GM08714 (cell line): ENCODE measurements around the gene LRIF1.

Experiments used
- H3K4me3 ChIP-seq: fragments of 200-500 bp; sonication (Bioruptor generic); 2 replicates; pipeline ENCODE4 v1.5.1; 2014; ENCODE audit warnings: mild to moderate bottlenecking, low read length, inconsistent platforms
- ZNF274 ChIP-seq: IDR thresholded peaks from 2 replicates; pipeline ENCODE4 v1.6.1; 2012; ENCODE audit warnings: mild to moderate bottlenecking, low read depth, low read length

LRIF1 gene

DNA sequence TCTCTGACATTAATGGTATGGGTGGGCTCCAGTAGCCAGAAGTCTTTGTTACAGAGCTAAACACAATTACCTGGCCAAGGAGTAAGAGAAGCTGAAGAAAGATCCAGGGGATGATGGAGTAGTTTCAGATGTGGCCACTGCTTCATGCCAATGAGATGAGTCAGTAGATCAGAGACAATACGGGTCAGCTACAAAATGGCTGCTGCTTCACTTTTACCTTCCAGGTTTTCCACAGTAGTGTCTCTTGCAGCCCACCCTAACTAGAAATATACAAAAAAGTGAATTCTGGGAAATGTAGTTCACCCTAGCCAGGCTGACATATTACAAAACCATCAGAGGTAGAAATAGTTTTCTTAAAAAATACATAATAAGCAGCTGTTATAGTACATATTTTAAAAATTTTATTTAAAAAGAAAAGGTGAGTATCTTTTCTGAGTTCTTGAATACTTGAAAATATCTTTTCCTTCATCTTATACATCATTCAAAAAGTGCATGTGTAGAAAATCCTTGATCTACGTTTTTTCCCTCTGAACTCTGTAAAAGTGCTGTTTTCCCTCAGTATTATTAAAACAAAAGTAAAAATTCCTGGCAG, 36.1 kb downstream of the LRIF1 start:
- no peak overlapping the region for H3K4me3 ChIP-seq
- no peak for TF ChIP-seq ZNF274

DNA sequence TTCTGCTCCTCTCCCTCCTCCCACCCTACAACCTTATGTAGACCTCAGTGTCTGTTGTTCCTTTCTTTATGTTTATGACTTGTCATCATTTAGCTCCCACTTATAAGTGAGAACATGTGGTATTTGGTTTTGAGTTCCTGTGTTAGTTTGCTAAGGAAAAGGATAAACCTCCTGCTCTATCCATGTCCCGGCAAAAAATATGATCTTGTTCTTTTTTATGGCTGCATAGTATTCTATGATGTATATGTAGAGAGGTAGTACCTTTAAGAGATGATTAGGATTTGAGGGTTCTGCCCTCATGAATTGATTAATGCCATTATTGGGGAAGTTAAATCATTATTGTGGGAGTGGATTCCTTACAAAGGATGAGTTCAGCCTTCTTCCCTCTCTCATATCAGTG, 41.8 kb downstream of the LRIF1 start:
- no peak overlapping the region for H3K4me3 ChIP-seq
- no peak for TF ChIP-seq ZNF274

DNA sequence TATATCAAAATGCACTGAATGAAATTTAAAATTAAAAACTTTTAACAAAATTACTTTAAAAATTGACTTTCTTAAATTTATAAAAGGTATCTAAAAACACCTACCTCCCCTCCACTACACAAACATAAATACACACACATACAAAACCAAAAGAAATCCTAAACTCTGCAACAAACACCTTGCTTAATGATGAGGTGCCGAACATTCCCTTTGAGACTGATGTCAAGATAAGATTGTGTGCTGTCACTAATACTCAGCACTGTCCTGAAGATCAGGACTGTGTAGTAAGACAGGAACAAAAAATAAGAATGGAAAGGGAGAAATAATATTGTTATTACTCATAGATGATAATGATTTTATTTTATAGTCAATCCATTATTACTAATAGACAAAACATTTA, 45.7 kb downstream of the LRIF1 start:
- no peak for TF ChIP-seq ZNF274
- H3K4me3 ChIP-seq = no peak overlapping the region

DNA sequence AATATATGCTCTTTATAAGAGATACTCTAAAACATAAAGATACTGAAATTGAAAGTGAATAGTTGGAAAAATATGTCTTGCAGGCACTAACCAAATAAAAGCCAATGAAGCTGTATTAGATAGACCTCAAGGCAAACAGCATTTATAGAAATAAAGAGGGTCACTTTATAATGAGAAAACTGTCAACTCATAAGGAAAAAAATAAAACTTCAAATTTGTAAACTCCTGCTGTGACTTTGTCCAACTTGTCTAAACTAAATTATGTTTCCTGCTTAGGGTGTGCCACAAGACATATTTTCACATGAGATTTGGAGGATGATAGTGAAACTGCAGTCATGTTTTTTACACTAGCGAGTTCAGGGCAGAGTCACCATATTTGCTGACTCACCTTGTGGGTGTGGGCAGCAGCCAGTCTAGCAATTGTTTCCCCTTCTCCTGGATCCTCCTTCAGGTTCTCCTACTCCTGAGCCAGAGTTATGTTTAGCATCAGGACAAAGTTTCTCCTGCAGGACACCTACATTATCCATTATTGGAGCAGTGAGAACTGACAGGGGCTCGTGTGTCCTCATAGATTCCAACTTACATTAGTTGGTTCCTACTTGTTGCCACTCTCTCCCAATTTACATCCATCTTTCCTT, 46.9 kb downstream of the LRIF1 start:
- no peak for TF ChIP-seq ZNF274
- peak overlapping the region; percentile 30; the same call in 1 of the 2 replicates for H3K4me3 ChIP-seq

DNA sequence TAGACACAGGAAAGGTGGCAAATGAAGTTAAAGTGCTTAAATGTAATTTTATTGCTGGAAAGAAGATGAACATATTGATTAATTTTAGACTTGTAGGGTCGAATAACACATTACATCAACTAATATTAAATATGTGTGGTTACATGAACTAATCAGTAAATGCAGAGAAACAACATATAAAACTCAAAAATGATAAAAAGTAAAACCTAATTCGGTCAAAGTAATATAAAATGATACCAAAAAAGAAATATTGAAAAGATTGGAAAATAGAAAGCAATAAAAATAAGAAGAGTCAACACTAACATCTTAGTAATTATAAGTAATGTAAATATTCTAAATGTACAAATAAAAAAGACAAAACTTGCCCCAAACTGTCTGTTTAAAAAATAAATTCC, 47.5 kb downstream of the LRIF1 start:
- H3K4me3 ChIP-seq = no peak overlapping the region
- no peak for TF ChIP-seq ZNF274

DNA sequence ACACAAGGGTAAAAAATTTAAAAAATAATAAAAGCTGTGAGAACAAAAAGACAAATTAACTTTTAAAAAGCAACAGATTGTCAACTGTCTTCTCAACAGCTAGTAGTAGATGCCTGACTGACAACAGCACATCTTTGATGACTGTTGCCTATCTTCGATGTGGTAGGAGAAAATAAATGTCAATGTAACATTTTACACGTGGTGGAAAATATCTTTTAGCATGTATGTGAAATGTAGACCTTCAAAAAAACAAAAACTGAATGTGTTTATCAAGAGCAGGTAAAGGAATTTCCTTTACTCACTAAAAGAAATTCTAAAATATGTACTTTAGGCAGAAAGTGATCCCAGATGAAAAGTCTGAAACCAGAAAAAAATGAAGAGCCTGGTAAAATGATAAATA, 47.9 kb downstream of the LRIF1 start:
- no peak for TF ChIP-seq ZNF274

DNA sequence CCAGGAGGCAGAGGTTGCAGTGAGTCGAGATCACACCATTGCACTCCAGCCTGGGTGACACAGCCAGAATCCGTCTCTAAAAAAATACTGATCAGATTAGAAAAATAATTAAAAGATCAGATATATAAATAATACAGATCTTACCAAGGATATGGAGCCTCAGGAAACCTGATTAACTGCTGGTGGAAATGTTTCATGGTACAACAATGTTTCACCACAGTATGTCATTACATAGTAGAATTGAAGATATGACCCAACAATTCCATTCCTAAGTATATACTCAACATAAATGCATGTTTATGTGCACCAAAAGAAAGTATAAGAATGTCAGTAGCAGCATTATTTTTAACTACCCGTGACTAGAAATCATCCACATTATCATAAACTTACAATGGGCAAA, 49.0 kb downstream of the LRIF1 start:
- TF ChIP-seq ZNF274 = no peak
- no peak overlapping the region for H3K4me3 ChIP-seq

More for the DNA sequence above, 47.9 kb downstream of the LRIF1 start:
- no peak overlapping the region for H3K4me3 ChIP-seq

DNA sequence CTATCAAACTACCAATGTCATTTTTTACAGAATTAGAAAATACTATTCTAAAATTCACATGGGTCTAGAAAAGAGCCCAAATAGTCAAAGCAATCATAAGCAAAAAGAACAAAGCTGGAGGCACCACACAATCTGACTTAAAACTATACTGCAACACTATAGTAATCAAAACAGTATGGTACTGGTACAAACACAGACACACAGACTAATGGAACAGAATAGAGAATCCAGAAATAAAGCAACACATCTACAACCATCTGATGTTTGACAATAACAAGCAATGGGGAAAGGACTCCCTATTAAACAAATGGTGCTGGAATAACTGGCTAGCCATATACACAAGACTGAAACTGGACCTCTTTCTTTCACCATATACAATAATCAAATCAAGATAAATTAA, 50.9 kb downstream of the LRIF1 start:
- no peak for TF ChIP-seq ZNF274
- H3K4me3 ChIP-seq = no peak overlapping the region

DNA sequence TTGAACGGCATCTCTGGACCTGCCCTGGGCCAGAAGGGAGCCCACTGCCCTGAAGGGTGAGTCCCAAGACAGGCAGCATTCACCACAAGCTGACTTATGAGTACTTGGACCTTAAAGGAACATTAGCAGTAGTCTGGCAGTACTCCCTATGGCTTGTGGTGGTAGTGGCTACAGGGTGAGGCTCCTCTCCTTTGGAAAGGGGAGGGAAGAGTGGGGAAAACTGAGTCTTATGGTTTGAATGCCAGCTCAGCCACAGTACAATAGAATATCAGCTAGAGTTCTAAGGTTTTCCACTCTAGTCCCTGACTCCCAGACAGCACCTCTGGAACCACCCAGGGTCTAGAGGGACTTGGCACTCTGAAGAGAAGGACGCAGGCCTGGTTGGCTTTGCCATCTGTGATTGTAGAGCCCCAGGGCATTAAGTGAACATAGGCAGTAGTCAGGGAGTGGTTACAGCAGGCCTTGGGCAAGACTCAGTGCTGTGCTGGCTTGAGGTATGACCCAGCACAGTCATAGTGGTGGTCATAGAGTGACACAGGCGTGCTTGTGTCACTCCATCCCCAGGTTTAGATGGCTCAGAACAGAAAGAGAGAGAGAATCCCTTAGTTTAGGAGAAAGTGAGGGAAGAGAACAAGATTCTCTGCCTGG, 59.7 kb downstream of the LRIF1 start:
- TF ChIP-seq ZNF274 = no peak
- no peak overlapping the region for H3K4me3 ChIP-seq

DNA sequence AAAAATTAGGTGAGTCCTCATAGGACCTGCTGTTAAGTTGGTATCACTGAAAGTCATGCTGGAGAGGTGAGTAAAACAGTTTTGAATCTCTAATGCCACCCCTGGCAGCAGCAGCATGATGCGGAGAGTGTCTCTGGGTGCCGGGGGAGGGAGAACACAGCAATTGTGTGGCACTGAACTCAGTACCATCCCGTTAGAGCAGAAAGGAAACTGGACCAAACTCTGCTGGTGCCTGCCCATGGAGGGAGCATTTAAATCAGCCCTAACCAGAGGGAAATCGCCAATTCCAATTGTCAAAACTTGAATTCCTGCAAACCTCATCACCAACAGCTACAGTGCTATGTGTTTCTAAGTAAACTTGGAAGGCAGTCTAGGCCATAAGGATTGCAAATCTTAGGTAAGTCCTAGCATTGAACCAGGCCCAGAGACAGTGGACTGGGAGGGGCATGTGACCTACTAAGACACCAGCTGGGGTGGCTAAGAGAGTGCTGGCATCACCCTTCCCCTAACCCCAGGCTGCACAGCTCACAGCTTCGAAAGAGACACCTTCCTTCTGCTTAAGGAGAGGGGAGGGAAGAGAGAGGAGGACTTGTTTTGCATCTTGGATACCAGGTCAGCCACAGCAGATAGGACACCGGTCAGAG, 60.8 kb downstream of the LRIF1 start:
- H3K4me3 ChIP-seq = no peak overlapping the region
- no peak for TF ChIP-seq ZNF274

DNA sequence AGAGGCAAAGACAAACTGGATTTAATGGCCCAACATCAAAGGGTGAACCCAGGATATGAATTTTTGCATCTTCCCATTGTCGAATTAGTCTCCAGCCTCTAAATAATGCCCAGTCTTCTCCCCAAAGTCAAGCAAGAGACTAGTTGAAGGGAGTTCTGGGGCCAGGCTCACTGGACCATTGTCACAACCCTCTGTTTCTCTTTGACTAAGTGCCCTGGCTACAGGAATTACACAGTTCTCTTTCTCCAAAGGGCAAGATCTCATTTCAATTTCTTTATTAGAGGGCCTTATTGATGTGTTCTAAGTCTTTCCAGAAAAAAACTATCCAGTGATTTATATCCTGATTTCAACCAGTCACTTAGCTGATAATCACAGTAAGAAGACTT, 64.3 kb downstream of the LRIF1 start:
- no peak overlapping the region for H3K4me3 ChIP-seq
- no peak for TF ChIP-seq ZNF274

DNA sequence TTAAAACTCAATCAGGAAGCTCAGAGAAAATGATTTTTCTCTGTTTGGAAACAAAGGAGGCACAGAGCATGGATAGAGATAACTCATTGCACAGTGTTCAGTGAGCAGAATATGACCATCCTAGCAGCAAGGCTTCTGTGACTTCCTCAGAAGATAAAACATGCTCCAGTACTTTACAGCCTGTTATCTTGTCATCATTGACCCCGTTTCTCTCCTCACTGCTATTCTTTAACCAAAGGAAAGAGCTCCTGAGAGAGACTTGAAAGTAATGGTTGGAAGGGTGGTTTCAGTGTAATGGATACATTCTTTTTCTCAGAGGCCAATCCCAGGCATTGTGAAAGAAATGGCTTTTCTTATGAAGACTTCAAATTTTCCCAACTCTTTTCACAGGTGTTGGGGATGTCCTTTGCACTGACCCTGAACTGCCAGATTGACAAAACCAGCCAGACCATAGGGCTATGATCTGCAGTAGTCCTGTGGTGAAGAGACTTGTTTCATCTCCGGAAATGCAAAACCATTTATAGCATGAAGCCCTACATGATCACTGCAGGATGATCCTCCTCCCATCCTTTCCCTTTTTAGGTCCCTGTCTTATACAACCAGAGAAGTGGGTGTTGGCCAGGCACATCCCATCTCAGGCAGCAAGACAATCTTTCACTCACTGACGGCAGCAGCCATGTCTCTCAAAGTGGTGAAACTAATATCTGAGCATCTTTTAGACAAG, 64.8 kb downstream of the LRIF1 start:
- H3K4me3 ChIP-seq = no peak overlapping the region
- TF ChIP-seq ZNF274 = no peak

DNA sequence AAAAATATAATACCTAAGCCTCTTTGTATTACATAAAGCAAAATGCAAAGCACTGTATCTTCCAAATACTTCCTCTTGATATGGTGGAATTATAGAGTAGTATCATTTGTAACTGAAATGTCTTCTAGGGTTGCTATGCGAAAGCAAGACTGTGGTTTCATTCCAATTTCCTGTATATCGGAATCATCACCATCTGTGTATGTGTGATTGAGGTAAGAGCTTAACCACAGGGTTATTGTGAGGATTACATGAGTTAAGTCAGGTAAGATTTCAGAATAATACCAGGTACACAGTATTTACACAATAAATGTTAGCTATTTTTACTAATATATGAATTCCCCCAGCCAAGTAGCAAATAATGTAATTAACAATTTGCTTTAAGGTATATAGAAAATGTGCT, 66.0 kb downstream of the LRIF1 start:
- H3K4me3 ChIP-seq = no peak overlapping the region
- TF ChIP-seq ZNF274 = no peak
